ENCODE measurements around the gene MRGPRF. TPM values are rescaled to one million over a fixed set of nuclear protein-coding genes. Genes with fewer than 3 reads are reported as not detected.

The MRGPRF gene
- total RNA-seq, 4 donors from 2014 or later, result 0.84 to 11.0 (median 7.3) TPM

DNA sequence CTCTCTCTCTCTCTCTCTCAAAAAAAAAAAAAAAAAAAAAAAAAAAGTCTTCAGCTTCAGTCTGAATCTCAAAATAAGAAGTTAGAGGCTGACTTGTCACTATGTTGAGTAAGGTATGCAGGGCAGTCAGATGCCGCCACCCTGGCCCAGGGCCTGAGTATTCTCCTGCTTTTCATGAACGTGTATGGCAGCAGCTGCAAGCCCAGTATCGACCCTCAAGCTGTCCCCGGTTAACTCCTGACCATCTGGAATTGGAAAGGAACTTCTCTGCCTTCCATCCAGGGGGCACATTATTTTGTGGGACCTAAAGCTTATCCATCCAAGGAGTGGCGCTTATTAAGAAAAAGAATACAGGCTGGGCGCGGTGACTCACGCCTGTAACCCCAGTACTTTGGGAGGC, 43.7 kb downstream of the MRGPRF start:
- no peak overlapping the region for H3K4me3 ChIP-seq (ENCODE audit: low read depth, poor library complexity, severe bottlenecking)
- DNase-seq (ENCODE audit: low spot score in 2 of 2), result peak in 1 of 2 donors; percentile 63
- intact Hi-C loops (cut with DNase I; ENCODE audit: low total_unique reads), result no loop called here
- WGBS, 2 donors, result 65 to 68% methylated on average over 8 of the region's 8 CpGs
- TF ChIP-seq POLR2A (IDR thresholded peaks at IDR 0.05), result no peak
- TF ChIP-seq, protein P1, sequence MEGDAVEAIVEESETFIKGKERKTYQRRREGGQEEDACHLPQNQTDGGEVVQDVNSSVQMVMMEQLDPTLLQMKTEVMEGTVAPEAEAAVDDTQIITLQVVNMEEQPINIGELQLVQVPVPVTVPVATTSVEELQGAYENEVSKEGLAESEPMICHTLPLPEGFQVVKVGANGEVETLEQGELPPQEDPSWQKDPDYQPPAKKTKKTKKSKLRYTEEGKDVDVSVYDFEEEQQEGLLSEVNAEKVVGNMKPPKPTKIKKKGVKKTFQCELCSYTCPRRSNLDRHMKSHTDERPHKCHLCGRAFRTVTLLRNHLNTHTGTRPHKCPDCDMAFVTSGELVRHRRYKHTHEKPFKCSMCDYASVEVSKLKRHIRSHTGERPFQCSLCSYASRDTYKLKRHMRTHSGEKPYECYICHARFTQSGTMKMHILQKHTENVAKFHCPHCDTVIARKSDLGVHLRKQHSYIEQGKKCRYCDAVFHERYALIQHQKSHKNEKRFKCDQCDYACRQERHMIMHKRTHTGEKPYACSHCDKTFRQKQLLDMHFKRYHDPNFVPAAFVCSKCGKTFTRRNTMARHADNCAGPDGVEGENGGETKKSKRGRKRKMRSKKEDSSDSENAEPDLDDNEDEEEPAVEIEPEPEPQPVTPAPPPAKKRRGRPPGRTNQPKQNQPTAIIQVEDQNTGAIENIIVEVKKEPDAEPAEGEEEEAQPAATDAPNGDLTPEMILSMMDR (IDR thresholded peaks at IDR 0.05), result no peak

DNA sequence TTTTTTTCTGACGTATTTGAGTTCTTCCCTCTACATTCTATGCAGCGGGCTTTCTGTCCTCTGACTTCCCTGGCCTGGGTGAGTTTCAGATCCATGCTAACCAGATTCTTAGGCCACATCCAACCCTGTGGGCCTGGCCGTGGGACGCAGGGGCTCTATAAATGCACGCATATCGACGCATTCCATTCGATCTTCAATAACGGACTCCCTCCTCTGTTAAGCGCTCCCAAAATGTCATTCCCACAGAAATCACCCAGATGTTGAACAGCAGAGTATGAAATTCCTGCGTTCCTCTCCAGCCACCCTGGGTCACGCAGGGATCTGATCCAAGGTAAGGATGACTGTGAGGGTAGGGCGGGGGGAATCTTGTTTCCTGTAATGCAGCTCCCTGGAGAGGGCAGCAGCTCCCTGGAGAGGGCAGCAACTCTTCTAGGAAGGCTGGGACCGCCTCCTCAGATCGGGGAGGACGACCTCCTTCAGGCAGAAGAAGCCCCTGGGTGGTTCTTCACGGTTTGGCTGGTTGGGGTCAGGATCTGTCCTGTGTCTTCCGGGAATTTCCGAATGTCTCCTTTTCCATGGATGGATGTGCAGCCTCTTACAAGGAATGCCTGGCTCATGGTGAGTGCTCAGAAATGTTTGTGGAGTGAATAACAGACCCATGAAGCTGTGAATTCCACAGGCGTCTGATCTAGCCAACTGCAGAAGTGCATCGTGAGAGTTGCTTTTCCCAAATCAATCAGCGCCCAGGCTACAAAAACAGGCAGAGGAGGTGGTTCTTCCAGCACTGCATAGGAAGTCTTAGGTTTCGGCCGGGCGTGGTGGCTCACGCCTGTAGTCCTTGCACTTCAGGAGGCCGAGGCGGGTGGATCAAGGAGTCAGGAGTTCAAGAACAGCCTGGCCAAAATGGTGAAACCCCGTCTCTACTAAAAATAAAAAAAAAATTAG, 44.5 kb downstream of the MRGPRF start:
- TF ChIP-seq, protein P1 (IDR thresholded peaks at IDR 0.05), result no peak
- no peak for TF ChIP-seq POLR2A (IDR thresholded peaks at IDR 0.05)
- intact Hi-C loops (cut with DNase I; ENCODE audit: low total_unique reads), result no loop called here
- DNase-seq (ENCODE audit: low spot score in 2 of 2), result peak in 1 of 2 donors; percentile 70
- WGBS, 2 donors, result 68 to 71% methylated on average over 29 of the region's 29 CpGs
- no peak overlapping the region for H3K4me3 ChIP-seq (ENCODE audit: low read depth, poor library complexity, severe bottlenecking)

DNA sequence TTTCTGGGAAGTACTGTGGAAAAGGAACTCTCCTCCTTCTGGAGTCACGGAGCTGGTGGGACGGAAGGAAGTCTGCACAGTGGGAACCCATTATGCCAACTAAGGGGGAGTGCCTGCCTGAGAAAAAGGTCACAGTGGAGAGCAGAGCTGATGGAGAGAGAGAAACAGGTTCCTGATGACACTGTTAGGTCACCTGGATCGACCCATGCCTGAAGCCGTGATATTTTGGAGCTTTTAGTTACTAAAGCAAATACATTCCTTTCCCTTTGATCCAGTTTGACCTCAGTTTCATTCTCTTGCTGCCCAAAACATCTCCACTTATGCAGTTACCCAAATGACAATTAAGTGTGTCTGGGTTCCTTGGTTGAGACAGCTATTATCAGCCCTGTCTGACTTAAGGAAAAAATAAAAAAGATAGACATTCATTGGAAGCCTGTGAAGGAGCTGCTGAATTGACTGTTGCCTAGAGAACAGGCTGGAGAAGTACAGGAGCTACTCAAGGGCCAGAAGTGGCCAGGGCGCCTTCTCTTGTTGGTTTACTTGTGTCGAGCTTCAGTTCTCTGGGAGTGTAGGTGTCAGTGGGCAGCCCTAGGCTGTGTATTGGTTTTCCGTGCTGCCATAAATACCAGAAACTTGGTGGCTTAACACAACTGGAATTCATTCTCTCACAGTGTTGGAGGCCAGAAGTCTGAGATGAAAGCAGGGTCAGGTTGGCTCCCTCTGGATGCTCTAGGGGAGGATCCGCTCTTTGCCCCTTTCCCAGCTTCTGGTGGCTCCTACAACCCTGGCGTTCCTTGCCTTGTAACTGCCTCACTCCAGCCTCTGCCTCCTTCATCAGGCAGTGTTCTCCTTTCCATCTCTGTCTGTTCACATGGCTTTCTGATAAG, 45.9 kb downstream of the MRGPRF start:
- no peak overlapping the region for H3K4me3 ChIP-seq (ENCODE audit: low read depth, poor library complexity, severe bottlenecking)
- peak in 1 of 2 donors; percentile 46 for DNase-seq (ENCODE audit: low spot score in 2 of 2)
- 87 to 88% methylated on average over 9 of the region's 9 CpGs for WGBS, 2 donors
- intact Hi-C loops (cut with DNase I; ENCODE audit: low total_unique reads), result no loop called here
- TF ChIP-seq, protein P1 (IDR thresholded peaks at IDR 0.05), result no peak
- no peak for TF ChIP-seq POLR2A (IDR thresholded peaks at IDR 0.05)

DNA sequence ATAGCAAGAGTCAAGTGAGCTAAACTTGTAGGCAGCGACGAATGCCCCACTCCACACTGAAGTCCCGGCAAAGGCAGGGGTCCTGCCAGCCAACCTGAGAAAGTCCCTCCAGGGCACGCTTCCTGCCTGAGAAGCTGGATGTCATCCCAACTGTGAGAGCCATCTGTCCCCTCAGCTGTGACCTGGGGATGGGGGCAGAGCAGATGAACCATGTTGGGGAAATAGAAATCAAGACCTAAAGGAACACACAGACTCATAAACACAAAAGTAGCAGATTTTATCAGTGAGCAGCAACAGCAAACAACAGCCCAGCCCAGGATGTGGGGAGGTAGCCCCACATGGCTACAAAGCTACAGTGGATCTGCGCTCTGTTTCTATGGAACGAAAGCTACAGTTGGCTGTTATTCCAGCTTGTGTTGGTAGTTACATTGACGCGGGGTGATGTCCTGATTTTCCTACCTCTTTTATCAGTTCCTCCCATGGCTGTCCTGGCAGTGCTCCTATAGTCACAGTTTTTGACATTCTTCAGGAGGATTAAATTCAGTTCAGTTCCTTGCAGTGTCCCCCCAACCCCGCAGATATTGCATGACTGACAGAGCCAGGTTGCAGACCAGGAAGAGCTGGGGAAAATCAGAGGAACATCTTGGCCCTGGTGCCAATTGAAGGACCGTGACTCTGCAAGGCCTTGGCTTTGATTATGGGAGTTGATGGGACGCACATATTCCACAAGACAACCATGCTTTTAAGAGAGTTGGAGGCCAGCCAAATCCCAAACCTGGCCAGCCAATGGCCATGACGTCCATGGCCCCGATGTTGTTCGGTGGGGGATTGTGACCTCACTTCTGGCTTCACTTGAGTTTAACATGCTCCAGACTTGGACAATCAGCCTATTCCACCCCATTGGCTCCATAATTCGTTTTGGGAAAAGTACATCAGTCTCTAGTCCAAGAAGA, 46.9 kb downstream of the MRGPRF start:
- DNase-seq (ENCODE audit: low spot score in 2 of 2), result peak in 1 of 2 donors; percentile 59
- intact Hi-C loops (cut with DNase I; ENCODE audit: low total_unique reads), result no loop called here
- H3K4me3 ChIP-seq (ENCODE audit: low read depth, poor library complexity, severe bottlenecking), result no peak overlapping the region
- TF ChIP-seq, protein P1 (IDR thresholded peaks at IDR 0.05), result no peak
- no peak for TF ChIP-seq POLR2A (IDR thresholded peaks at IDR 0.05)
- 70 to 82% methylated on average over 15 of the region's 15 CpGs for WGBS, 2 donors

DNA sequence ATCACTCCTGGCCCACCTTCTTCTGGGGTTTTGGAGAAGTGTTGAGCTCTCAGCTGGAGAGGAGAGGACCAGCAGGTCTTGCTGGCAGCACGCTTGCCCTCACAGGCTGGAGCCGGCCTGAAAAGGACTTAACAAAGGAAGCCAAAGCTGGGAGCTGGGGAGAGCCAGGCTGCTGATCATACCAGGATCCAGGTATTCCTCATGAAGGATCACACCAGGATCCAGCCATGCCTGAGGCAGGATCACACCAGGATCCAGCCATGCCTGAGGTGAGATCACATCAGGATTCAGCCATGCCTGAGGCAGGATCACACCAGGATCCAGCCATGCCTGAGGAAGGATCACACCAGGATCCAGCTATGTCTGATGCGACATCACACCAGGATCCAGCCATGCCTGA, 49.3 kb downstream of the MRGPRF start:
- TF ChIP-seq POLR2A (IDR thresholded peaks at IDR 0.05), result no peak
- TF ChIP-seq, protein P1 (IDR thresholded peaks at IDR 0.05), result no peak
- WGBS, 2 donors, result 85 to 90% methylated on average over 3 of the region's 3 CpGs
- intact Hi-C loops (cut with DNase I; ENCODE audit: low total_unique reads), result no loop called here
- H3K4me3 ChIP-seq (ENCODE audit: low read depth, poor library complexity, severe bottlenecking), result no peak overlapping the region
- peak in 1 of 2 donors; percentile 42 for DNase-seq (ENCODE audit: low spot score in 2 of 2)

Measured in lower leg skin (tissue), 4 donors.